ENCODE data around the gene MAT2A. TPM values are rescaled to one million over a fixed set of nuclear protein-coding genes. Genes with fewer than 3 reads are reported as not detected.

The MAT2A gene
- polyA plus RNA-seq, 1 donor (not counting 4 experiments of a cell fraction or from before 2014, with no cell fraction given) = 353 TPM

DNA sequence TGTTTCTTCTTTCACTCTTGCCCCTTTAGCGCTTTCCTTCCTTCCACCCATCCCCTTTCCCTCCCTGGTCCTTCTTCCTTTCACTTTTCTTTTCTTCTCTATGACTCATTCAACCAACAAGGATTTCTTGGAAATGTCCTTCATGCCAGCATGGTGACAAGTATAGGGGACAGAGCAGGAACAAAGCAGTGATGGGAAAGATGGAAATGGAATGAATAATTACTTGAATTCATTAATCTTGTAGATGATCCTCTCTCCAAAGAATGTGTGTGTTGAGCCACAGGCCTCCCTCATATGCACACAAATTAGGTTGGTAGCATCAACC is 46.8 kb downstream of the MAT2A start:
- Histone ChIP-seq H3K4me2 (ENCODE audit: control insufficient read depth, extremely low read depth, insufficient read depth, low read depth, low read length) (peak overlapping the region; percentile 68), H3K27ac (ENCODE audit: control insufficient read depth, insufficient read depth, low read length) (peak overlapping the region; percentile 13), H3K4me1 (ENCODE audit: control insufficient read depth, extremely low read depth, insufficient read depth, low read length) (peaks cover 20% of the 10 kb centered on the region), H3K36me3 (ENCODE audit: control insufficient read depth in 2 of 2, extremely low read depth in 1 of 2, insufficient read depth in 2 of 2, low read length in 2 of 2) (peaks cover 11 to 13% of the 10 kb centered on the region in 2 experiments), H2AFZ (ENCODE audit: control insufficient read depth, low read length) (no peak overlapping the region), H3K9ac (ENCODE audit: control insufficient read depth, extremely low read depth, insufficient read depth, low read length) (no peak overlapping the region), H3K9me3 (ENCODE audit: control insufficient read depth, low read depth, low read length) (no peaks in the 10 kb centered on the region), H3K79me2 (ENCODE audit: control insufficient read depth, insufficient read depth, low read length) (no peaks in the 10 kb centered on the region), H3K4me3 (ENCODE audit: control insufficient read depth in 2 of 3, extremely low read depth in 1 of 3, insufficient read depth in 2 of 3, low read depth in 1 of 3, low read length in 3 of 3) (no peak overlapping the region), H3K9me1 (ENCODE audit: control insufficient read depth, extremely low read depth, insufficient read depth, low read length) (no peaks in the 10 kb centered on the region), H4K20me1 (ENCODE audit: control insufficient read depth, extremely low read depth, insufficient read depth, low read length) (no peaks in the 10 kb centered on the region), H3K27me3 (ENCODE audit: control insufficient read depth, extremely low read depth, insufficient read depth, low read length) (no peaks in the 10 kb centered on the region)
- TF ChIP-seq, protein P1, sequence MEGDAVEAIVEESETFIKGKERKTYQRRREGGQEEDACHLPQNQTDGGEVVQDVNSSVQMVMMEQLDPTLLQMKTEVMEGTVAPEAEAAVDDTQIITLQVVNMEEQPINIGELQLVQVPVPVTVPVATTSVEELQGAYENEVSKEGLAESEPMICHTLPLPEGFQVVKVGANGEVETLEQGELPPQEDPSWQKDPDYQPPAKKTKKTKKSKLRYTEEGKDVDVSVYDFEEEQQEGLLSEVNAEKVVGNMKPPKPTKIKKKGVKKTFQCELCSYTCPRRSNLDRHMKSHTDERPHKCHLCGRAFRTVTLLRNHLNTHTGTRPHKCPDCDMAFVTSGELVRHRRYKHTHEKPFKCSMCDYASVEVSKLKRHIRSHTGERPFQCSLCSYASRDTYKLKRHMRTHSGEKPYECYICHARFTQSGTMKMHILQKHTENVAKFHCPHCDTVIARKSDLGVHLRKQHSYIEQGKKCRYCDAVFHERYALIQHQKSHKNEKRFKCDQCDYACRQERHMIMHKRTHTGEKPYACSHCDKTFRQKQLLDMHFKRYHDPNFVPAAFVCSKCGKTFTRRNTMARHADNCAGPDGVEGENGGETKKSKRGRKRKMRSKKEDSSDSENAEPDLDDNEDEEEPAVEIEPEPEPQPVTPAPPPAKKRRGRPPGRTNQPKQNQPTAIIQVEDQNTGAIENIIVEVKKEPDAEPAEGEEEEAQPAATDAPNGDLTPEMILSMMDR (optimal IDR thresholded peaks at IDR 0.05 in 1 of 3, IDR thresholded peaks at IDR 0.05 in 1 of 3, conservative IDR thresholded peaks at IDR 0.05 in 1 of 3; ENCODE audit: extremely low read depth in 1 of 3, insufficient read depth in 2 of 3, low read length in 3 of 3) = no peak
- TF ChIP-seq EZH2 (IDR thresholded peaks at IDR 0.05; ENCODE audit: low read length) = no peak
- FAIRE-seq (no peak), DNase-seq (ENCODE audit: low read depth, low spot score) (no peak)
- dilution Hi-C loops (cut with MboI; ENCODE audit: extremely low pct_ligation_motif_present, low sequenced_read_pairs) = no loop called here

DNA sequence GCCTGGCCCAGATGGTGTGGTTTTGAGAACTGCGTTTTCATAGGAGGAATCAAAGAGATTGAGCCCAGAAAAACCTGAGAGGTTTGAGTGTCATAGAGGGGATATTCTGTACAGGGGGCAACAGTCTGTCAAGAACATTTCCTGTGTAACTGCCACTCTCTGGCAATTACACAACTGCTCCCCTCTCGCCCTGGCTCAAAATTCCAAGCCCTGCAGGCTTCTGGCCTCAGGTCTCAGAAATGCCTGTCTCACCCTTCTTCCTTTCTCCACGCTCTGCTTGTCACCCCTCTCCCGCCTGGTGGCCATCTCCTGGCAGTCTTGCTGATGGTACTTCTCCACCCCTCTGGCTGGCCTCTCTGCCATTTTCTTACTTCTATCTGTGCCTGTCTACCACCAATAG is 49.3 kb downstream of the MAT2A start:
- H3K79me2 ChIP-seq (ENCODE audit: control insufficient read depth, insufficient read depth, low read length) = no peaks in the 10 kb centered on the region
- peaks cover 23% of the 10 kb centered on the region for H3K4me1 ChIP-seq (ENCODE audit: control insufficient read depth, extremely low read depth, insufficient read depth, low read length)
- dilution Hi-C loops (cut with MboI; ENCODE audit: extremely low pct_ligation_motif_present, low sequenced_read_pairs) = no loop called here
- no peak overlapping the region for H3K4me3 ChIP-seq (ENCODE audit: control insufficient read depth in 2 of 3, extremely low read depth in 1 of 3, insufficient read depth in 2 of 3, low read depth in 1 of 3, low read length in 3 of 3)
- FAIRE-seq (no peak), DNase-seq (ENCODE audit: low read depth, low spot score) (no peak)
- no peak overlapping the region for H3K9ac ChIP-seq (ENCODE audit: control insufficient read depth, extremely low read depth, insufficient read depth, low read length)
- TF ChIP-seq, protein P1 (optimal IDR thresholded peaks at IDR 0.05 in 1 of 3, IDR thresholded peaks at IDR 0.05 in 1 of 3, conservative IDR thresholded peaks at IDR 0.05 in 1 of 3; ENCODE audit: extremely low read depth in 1 of 3, insufficient read depth in 2 of 3, low read length in 3 of 3) = no peak
- TF ChIP-seq EZH2 (IDR thresholded peaks at IDR 0.05; ENCODE audit: low read length) = no peak
- H3K27ac ChIP-seq (ENCODE audit: control insufficient read depth, insufficient read depth, low read length) = no peak overlapping the region
- no peaks in the 10 kb centered on the region for H3K27me3 ChIP-seq (ENCODE audit: control insufficient read depth, extremely low read depth, insufficient read depth, low read length)
- no peaks in the 10 kb centered on the region for H4K20me1 ChIP-seq (ENCODE audit: control insufficient read depth, extremely low read depth, insufficient read depth, low read length)
- no peaks in the 10 kb centered on the region for H3K9me1 ChIP-seq (ENCODE audit: control insufficient read depth, extremely low read depth, insufficient read depth, low read length)
- H3K36me3 ChIP-seq (ENCODE audit: control insufficient read depth in 2 of 2, extremely low read depth in 1 of 2, insufficient read depth in 2 of 2, low read length in 2 of 2) = no peaks in the 10 kb centered on the region
- H2AFZ ChIP-seq (ENCODE audit: control insufficient read depth, low read length) = no peak overlapping the region
- H3K4me2 ChIP-seq (ENCODE audit: control insufficient read depth, extremely low read depth, insufficient read depth, low read depth, low read length) = no peak overlapping the region
- H3K9me3 ChIP-seq (ENCODE audit: control insufficient read depth, low read depth, low read length) = no peaks in the 10 kb centered on the region
